ENCODE measurements around the gene PPP3CB. TPM values are rescaled to one million over a fixed set of nuclear protein-coding genes. Genes with fewer than 3 reads are reported as not detected.

PPP3CB gene
- total and polyA plus RNA-seq, 2 experiments from 2014 or later = 17.9 to 38.5 TPM

DNA sequence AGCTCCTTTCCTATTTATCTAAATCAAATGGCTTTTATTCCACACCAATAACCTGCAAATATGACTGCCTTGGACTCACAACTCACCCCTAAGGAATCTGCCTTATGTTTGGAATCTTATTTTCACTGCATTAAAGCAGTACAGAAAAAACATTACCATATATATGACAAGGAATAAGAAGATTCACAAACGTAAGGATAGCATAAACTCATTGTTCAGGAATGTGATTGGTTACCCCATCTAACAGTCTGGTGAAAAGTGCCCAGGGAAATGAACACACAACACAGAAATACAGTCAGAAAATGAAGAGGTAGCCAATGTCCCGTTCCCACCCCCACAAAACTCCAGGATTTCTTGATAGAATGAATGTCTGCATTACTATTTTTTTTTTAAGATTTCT is 2.0 kb downstream of the PPP3CB start:
- Histone ChIP-seq H3K4me2 (peak overlapping the region; percentile 98; the same call in 1 of the 2 replicates), H2AFZ (no peak overlapping the region), H3K4me3 (no peak overlapping the region), H3K27ac (ENCODE audit: low read depth) (no peak overlapping the region), H3K79me2 (replicated peaks; ENCODE audit: insufficient read depth) (peaks cover 64% of the 10 kb centered on the region), H3F3A (replicated peaks; ENCODE audit: low read depth) (peaks cover 6% of the 10 kb centered on the region; the same call in 1 of the 2 replicates), H3K9me2 (ENCODE audit: insufficient read depth) (no peaks in the 10 kb centered on the region), H4K20me1 (replicated peaks; ENCODE audit: insufficient read depth) (0 out of 2 replicates have a peak, but pooled peaks cover 3% of the 10 kb centered on the region), H3K27me3 (ENCODE audit: insufficient read depth) (no peaks in the 10 kb centered on the region), H3K4me1 (ENCODE audit: insufficient read depth) (peaks cover 15% of the 10 kb centered on the region), H3K36me3 (ENCODE audit: insufficient read depth) (no peaks in the 10 kb centered on the region)
- ATAC-seq (no peak), DNase-seq (ENCODE audit: low spot score) (no peak)
- H3K4me1 Mint-ChIP-seq = peaks cover 24% of the 10 kb centered on the region
- 0 out of 2 replicates have a peak overlapping the region, but pooled peaks have one; percentile 10 for H3K27ac Mint-ChIP-seq
- TF ChIP-seq NANOG (IDR thresholded peaks at IDR 0.05; ENCODE audit: borderline replicate concordance) = no peak
- peaks cover 4% of the 10 kb centered on the region for H3K27me3 Mint-ChIP-seq (ENCODE audit: insufficient read depth, low read depth, poor library complexity)
- no peaks in the 10 kb centered on the region; the same call in 2 of the 3 replicates for H3K9me3 Mint-ChIP-seq
- H3K4me3 Mint-ChIP-seq = peak overlapping the region; percentile 48
- H3K36me3 Mint-ChIP-seq (ENCODE audit: low read depth) = peaks cover 7% of the 10 kb centered on the region; the same call in 2 of the 3 replicates

DNA sequence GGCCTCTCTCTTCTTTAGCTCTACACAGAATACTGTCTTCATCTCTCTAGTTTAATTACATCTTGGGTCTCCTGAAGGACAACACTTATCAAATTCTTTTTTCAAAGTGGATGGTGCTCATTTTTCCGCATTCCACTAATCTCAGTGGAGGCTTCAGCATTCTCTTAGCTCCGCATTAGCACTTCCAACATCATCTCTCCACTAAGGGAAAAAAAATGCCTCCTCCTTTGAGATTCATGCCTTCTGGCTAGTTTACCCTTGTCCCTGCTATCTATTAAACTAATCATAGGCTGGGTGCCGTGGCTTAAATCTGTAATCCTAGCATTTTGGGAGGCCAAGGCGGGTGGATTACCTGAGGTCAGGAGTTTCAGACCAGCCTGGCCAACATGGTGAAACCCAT is 9.2 kb downstream of the PPP3CB start:
- Histone ChIP-seq H3K27ac (ENCODE audit: low read depth) (no peak overlapping the region), H3K27me3 (ENCODE audit: insufficient read depth) (no peaks in the 10 kb centered on the region), H3K4me3 (no peak overlapping the region), H3K4me1 (ENCODE audit: insufficient read depth) (no peaks in the 10 kb centered on the region), H4K20me1 (replicated peaks; ENCODE audit: insufficient read depth) (0 out of 2 replicates have a peak, but pooled peaks cover 3% of the 10 kb centered on the region), H3K9me2 (ENCODE audit: insufficient read depth) (no peaks in the 10 kb centered on the region), H2AFZ (no peak overlapping the region), H3F3A (replicated peaks; ENCODE audit: low read depth) (no peaks in the 10 kb centered on the region), H3K4me2 (no peak overlapping the region), H3K79me2 (replicated peaks; ENCODE audit: insufficient read depth) (peaks cover 79% of the 10 kb centered on the region), H3K36me3 (ENCODE audit: insufficient read depth) (no peaks in the 10 kb centered on the region)
- ATAC-seq (no peak), DNase-seq (ENCODE audit: low spot score) (no peak)
- no peaks in the 10 kb centered on the region for H3K4me1 Mint-ChIP-seq
- H3K4me3 Mint-ChIP-seq = no peak overlapping the region
- H3K27me3 Mint-ChIP-seq (ENCODE audit: insufficient read depth, low read depth, poor library complexity) = peaks cover 1% of the 10 kb centered on the region
- peaks cover 7% of the 10 kb centered on the region for H3K36me3 Mint-ChIP-seq (ENCODE audit: low read depth)
- no peak overlapping the region for H3K27ac Mint-ChIP-seq
- H3K9me3 Mint-ChIP-seq = no peaks in the 10 kb centered on the region; the same call in 2 of the 3 replicates
- TF ChIP-seq, protein P1, sequence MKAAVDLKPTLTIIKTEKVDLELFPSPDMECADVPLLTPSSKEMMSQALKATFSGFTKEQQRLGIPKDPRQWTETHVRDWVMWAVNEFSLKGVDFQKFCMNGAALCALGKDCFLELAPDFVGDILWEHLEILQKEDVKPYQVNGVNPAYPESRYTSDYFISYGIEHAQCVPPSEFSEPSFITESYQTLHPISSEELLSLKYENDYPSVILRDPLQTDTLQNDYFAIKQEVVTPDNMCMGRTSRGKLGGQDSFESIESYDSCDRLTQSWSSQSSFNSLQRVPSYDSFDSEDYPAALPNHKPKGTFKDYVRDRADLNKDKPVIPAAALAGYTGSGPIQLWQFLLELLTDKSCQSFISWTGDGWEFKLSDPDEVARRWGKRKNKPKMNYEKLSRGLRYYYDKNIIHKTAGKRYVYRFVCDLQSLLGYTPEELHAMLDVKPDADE (IDR thresholded peaks at IDR 0.05) = no peak
- TF ChIP-seq POLR2AphosphoS5 (IDR thresholded peaks at IDR 0.05; ENCODE audit: low read depth) = no peak
- no peak for TF ChIP-seq JUNB (IDR thresholded peaks at IDR 0.05; ENCODE audit: unreplicated experiment)
- no peak for TF ChIP-seq ZNF114 (CRISPR knock-in tag; IDR thresholded peaks at IDR 0.05)
- no peak for TF ChIP-seq EZH2 (IDR thresholded peaks at IDR 0.05; ENCODE audit: low read depth, unreplicated experiment)
- no peak for TF ChIP-seq NANOG (IDR thresholded peaks at IDR 0.05; ENCODE audit: borderline replicate concordance)
- TF ChIP-seq, protein P2, sequence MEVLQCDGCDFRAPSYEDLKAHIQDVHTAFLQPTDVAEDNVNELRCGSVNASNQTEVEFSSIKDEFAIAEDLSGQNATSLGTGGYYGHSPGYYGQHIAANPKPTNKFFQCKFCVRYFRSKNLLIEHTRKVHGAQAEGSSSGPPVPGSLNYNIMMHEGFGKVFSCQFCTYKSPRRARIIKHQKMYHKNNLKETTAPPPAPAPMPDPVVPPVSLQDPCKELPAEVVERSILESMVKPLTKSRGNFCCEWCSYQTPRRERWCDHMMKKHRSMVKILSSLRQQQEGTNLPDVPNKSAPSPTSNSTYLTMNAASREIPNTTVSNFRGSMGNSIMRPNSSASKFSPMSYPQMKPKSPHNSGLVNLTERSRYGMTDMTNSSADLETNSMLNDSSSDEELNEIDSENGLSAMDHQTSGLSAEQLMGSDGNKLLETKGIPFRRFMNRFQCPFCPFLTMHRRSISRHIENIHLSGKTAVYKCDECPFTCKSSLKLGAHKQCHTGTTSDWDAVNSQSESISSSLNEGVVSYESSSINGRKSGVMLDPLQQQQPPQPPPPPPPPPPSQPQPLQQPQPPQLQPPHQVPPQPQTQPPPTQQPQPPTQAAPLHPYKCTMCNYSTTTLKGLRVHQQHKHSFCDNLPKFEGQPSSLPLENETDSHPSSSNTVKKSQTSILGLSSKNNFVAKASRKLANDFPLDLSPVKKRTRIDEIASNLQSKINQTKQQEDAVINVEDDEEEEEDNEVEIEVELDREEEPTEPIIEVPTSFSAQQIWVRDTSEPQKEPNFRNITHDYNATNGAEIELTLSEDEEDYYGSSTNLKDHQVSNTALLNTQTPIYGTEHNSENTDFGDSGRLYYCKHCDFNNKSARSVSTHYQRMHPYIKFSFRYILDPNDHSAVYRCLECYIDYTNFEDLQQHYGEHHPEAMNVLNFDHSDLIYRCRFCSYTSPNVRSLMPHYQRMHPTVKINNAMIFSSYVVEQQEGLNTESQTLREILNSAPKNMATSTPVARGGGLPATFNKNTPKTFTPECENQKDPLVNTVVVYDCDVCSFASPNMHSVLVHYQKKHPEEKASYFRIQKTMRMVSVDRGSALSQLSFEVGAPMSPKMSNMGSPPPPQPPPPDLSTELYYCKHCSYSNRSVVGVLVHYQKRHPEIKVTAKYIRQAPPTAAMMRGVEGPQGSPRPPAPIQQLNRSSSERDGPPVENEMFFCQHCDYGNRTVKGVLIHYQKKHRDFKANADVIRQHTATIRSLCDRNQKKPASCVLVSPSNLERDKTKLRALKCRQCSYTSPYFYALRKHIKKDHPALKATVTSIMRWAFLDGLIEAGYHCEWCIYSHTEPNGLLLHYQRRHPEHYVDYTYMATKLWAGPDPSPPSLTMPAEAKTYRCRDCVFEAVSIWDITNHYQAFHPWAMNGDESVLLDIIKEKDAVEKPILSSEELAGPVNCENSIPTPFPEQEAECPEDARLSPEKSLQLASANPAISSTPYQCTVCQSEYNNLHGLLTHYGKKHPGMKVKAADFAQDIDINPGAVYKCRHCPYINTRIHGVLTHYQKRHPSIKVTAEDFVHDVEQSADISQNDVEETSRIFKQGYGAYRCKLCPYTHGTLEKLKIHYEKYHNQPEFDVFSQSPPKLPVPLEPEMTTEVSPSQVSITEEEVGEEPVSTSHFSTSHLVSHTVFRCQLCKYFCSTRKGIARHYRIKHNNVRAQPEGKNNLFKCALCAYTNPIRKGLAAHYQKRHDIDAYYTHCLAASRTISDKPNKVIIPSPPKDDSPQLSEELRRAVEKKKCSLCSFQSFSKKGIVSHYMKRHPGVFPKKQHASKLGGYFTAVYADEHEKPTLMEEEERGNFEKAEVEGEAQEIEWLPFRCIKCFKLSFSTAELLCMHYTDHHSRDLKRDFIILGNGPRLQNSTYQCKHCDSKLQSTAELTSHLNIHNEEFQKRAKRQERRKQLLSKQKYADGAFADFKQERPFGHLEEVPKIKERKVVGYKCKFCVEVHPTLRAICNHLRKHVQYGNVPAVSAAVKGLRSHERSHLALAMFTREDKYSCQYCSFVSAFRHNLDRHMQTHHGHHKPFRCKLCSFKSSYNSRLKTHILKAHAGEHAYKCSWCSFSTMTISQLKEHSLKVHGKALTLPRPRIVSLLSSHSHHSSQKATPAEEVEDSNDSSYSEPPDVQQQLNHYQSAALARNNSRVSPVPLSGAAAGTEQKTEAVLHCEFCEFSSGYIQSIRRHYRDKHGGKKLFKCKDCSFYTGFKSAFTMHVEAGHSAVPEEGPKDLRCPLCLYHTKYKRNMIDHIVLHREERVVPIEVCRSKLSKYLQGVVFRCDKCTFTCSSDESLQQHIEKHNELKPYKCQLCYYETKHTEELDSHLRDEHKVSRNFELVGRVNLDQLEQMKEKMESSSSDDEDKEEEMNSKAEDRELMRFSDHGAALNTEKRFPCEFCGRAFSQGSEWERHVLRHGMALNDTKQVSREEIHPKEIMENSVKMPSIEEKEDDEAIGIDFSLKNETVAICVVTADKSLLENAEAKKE (CRISPR knock-in tag; IDR thresholded peaks at IDR 0.05) = no peak
- TF ChIP-seq, protein P3, sequence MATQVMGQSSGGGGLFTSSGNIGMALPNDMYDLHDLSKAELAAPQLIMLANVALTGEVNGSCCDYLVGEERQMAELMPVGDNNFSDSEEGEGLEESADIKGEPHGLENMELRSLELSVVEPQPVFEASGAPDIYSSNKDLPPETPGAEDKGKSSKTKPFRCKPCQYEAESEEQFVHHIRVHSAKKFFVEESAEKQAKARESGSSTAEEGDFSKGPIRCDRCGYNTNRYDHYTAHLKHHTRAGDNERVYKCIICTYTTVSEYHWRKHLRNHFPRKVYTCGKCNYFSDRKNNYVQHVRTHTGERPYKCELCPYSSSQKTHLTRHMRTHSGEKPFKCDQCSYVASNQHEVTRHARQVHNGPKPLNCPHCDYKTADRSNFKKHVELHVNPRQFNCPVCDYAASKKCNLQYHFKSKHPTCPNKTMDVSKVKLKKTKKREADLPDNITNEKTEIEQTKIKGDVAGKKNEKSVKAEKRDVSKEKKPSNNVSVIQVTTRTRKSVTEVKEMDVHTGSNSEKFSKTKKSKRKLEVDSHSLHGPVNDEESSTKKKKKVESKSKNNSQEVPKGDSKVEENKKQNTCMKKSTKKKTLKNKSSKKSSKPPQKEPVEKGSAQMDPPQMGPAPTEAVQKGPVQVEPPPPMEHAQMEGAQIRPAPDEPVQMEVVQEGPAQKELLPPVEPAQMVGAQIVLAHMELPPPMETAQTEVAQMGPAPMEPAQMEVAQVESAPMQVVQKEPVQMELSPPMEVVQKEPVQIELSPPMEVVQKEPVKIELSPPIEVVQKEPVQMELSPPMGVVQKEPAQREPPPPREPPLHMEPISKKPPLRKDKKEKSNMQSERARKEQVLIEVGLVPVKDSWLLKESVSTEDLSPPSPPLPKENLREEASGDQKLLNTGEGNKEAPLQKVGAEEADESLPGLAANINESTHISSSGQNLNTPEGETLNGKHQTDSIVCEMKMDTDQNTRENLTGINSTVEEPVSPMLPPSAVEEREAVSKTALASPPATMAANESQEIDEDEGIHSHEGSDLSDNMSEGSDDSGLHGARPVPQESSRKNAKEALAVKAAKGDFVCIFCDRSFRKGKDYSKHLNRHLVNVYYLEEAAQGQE (IDR thresholded peaks at IDR 0.05; ENCODE audit: unreplicated experiment) = no peak
- TF ChIP-seq STAT1 (IDR thresholded peaks at IDR 0.05; ENCODE audit: unreplicated experiment) = no peak
- no peak for TF ChIP-seq ZNF331 (CRISPR knock-in tag; IDR thresholded peaks at IDR 0.05; ENCODE audit: low read depth)

Measured in GM23338 (cell line).